H1 (cell line): ENCODE results near the gene FAM174B. TPM values are rescaled to one million over a fixed set of nuclear protein-coding genes. Genes with fewer than 3 reads are reported as not detected.

Experiments used
- polyA plus RNA-seq, 7 experiments: library from polyadenylated mRNA; depleted of rRNA in 3 of 7; stranded (reverse) in 5 of 7; unstranded in 2 of 7; fragments of >200 nt in 5 of 7; fragments of 200-250 nt in 2 of 7; gene quantifications; 1 replicate in 5 of 7; 2 replicates in 1 of 7; 4 replicates in 1 of 7; pipeline versions ENCODE4 v1.2.1 to v1.2.3, GENCODE V29; 2011 to 2013; ENCODE audit warnings: missing spikeins in 2 of 7, mixed read lengths in 2 of 7
- total RNA-seq: library from RNA; stranded (reverse); fragmentation: NEBNext Ultra II Directional; extraction: Animal tissue kit (Norgen Biotek cat#: 25700); gene quantifications from 2 replicates; pipeline ENCODE4 v1.2.1, GENCODE V29; 2021
- TF ChIP-seq, protein P1 (sequence below): IDR thresholded peaks from 2 replicates; pipeline ENCODE4 v1.6.1; 2011; ENCODE audit warnings: low read depth, mild to moderate bottlenecking, low read length; ENCODE audit not compliant: insufficient read depth
- TF ChIP-seq, protein P2 (sequence below): IDR thresholded peaks from 2 replicates; pipeline ENCODE4 v1.6.1; 2012; ENCODE audit warnings: inconsistent platforms

FAM174B gene
- total and polyA plus RNA-seq, 2 of the 8 experiments (the other 6 are each of a cell fraction or from before 2014, with no cell fraction given): 9.3 to 35.2 TPM

DNA sequence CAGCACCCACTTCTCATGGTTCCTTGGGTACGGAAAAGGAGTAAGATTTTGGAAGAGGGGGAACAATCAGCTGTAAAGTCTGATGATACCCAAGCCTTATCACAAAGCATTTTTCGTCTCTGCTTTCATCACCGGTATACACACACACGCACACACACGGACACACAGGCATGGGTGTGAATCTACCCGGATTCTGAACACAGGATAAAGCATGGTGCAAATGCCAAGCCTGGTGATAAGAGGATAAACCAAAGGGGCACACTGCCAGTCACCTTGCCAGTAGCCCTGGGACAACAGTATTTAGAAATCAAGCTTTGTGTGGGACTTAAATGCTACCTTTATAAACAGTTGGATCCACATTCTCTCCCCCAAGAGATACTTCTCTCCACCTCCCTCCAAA lies 22.2 kb downstream of the FAM174B start (continued):
- TF ChIP-seq, protein P1, sequence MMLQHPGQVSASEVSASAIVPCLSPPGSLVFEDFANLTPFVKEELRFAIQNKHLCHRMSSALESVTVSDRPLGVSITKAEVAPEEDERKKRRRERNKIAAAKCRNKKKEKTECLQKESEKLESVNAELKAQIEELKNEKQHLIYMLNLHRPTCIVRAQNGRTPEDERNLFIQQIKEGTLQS: no peak
- TF ChIP-seq, protein P2, sequence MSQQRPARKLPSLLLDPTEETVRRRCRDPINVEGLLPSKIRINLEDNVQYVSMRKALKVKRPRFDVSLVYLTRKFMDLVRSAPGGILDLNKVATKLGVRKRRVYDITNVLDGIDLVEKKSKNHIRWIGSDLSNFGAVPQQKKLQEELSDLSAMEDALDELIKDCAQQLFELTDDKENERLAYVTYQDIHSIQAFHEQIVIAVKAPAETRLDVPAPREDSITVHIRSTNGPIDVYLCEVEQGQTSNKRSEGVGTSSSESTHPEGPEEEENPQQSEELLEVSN: no peak
